T1000 (cell line): ENCODE data around the gene CLEC4C.

Experiments
- DNase-seq: peaks from one replicate; lab custom pipeline; 2025; ENCODE audit warnings: mixed read lengths; lab: John Stamatoyannopoulos, UW

Gene CLEC4C

DNA sequence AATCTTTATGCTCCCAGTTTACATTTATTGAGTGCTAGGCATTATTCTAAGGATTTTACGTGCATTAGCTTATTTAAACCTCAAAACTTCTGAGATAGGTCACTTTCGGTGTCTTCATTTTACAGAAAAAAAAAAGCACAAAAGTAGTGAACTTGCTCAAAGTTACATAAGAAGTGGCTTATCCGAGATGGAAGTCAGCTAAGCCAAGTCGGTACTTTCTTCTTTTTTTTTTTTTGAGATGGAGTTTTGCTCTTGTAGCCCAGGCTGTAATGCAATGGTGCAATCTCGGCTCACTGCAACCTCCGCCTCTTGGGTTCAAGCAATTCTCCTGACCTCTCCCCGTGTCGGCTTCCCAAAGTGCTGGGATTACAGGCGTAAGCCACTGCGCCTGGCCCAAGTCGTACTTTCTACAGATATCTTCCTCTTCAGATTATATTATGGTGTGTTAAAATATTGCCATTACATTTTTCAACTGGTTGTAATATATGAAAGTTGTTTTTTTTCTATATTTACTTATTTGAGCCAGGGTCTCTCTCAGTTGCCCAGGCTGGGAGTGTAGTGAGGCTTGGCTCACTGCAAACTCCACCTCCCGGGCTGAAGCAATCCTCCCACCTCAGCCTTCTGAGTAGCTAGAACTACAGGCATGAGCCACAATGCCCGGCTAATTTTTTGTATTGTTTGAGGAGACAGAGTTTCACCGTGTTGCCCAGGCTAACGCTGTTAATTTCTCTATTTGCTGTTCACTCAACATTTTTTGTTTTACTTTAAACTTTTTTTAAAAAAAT is 27.0 kb downstream of the CLEC4C start:
- no peak for DNase-seq

DNA sequence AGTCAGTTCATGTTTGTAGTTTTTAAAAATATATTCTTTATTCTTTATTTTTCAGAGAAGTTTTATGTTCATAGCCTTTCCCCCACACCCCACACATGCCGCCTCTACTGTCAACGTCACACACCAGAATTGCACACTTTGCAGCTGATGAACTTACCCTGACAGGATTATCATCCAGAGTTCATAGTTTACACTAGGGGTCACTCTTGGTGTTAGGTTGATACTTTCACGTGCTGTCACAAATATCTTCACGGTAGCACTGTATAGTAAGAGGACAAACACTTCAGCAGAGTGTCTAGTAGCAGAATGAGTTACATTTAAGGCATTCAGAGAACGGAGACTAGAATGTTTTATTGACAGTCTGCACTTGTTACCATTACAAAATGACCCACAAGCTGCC is 30.8 kb downstream of the CLEC4C start:
- no peak for DNase-seq

- no peak for DNase-seq
These were observed 34.2 kb downstream of the CLEC4C start for GRCh38 chr12:7712841-7713442.

GRCh38 chr12:7711133-7711532 is 36.0 kb downstream of the CLEC4C start, which contains the start of gene DPPA3:
TSS of gene DPPA3 (plus strand) at chr12:7711433. CDS start at chr12:7711571, 138 bp downstream.
- no peak for DNase-seq

- no peak for DNase-seq
These were observed 37.1 kb downstream of the CLEC4C start for GRCh38 chr12:7709969-7710675.

DNA sequence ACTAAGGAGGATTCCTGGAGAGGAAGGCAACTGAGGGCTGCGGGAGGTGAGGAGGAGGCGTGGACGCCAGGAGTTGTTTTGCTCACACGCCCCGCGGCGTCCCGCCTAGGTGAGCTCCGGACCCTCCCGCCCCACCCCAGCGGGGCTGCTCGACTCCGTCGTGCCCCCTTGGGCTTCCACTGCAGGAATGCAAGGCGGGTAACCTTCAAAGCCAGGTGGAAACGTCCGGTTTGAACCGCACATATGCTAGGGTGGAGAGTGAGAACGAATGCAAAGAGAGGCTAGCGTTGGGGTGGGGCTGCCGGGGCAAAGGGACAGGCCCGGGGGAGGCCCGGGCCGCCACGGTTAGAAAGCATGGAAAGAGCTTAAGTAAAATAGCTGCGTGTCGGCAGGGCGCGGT is 41.3 kb downstream of the CLEC4C start:
- DNase-seq = no peak

DNA sequence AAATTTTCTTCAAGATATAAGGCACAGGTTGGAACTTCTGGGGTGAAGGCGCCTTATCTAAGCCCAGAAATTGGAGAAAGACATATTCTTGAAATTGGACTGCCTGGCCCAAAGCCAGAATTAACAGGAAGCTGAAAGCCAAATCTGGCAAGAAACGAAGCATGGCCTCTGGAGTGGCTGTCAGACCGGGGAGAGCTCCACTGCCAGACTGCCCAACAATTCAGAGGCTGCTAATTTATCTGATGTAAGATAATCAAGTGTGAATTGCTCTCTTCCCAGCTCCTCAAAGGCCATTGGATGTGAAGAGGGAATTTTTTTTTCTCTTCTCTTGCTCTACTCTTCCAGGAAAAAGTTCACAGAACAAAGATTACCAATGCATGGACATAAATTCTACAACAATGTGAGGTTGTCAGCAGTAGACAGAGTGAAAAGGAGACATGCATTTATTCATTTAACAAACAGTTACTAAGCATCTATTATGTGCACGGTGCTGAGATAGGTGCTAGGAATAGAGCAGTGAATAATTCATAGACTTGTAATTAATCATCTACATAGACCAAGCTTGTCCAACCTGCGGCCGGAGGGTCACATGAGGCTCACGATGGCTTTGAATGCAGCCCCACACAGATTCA is 51.5 kb downstream of the CLEC4C start, which contains the start of gene GDF3:
GDF3 (minus strand) TSS at position 210 of the 632 bp plus-strand sequence; CDS start at position 163, 47 bp downstream.
- no peak for DNase-seq

- no peak for DNase-seq
These were observed 52.0 kb downstream of the CLEC4C start for GRCh38 chr12:7695237-7695560.

GRCh38 chr12:7694556-7695236 is 52.5 kb downstream of the CLEC4C start:
- no peak for DNase-seq

DNA sequence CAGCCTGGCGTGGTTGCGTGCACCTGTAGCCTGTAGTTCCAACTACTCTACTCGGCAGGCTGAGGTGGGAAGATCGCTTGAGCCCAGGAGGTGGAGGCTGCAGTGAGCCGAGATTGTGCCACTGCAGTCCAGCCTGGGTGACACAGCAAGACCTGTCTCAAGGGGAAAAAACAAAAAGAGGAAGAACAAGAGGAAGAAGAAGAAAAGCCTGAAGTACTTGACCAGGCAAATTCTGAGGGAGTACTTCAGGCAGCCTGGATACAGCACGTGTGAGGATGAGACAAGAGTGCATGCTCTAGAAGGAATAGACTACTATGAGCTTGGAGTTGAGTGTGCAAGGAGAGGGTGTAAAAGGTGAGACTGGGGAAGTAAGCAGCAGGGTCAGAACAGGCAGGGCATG is 53.4 kb downstream of the CLEC4C start:
- DNase-seq = no peak

DNA sequence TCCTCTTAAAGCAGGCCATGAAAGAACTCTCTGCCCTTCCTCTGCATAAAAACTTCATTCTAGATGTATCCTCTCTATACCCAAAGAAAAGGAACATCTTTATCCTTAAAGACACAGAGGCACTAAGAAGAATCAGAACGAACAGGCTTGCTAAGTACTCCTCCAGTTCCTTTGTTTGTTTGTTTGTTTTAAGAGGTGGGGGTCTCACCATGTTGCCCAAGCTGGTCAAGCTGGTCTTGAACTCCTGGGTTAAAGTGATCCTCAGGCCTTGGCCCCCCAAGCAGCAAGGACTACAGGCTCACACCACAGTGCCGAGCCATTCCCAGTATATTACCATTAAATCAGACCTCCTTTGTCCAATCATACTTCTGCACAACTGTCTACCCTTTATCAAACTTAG is 65.6 kb downstream of the CLEC4C start:
- DNase-seq = no peak
